Measurements from ENCODE around the gene RFX3. TPM values are rescaled to one million over a fixed set of nuclear protein-coding genes. Genes with fewer than 3 reads are reported as not detected.

RFX3 gene
- total RNA-seq, 1 donor from 2014 or later: 61.6 TPM

DNA sequence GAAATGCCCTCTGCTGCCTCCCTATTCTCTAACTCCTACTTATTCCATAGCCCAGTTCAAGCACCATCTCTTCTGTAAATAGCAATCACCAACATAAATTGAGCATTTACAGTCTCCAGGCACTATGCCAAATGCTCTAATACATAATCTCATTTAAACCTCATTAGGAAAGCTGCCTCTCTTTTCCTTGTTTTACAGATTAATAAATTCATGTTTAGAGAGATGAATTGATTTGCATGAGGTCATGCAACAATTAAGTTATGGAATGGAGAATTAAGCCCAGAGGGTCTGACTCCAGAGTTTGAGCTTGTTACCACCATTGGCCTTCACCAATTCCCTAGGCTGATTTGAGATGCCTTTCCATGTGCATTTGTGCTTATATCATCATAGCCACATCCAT is 23.4 kb upstream of the RFX3 start:
- DNase-seq: no peak
- H3K4me1 Mint-ChIP-seq (ENCODE audit: low read depth, unreplicated experiment): no peaks in the 10 kb centered on the region
- H3K4me3 Mint-ChIP-seq (ENCODE audit: unreplicated experiment): no peak overlapping the region
- no peak overlapping the region for H3K27ac Mint-ChIP-seq (ENCODE audit: unreplicated experiment)
- H3K9me3 Mint-ChIP-seq (ENCODE audit: unreplicated experiment): no peaks in the 10 kb centered on the region
- H3K27me3 Mint-ChIP-seq (ENCODE audit: unreplicated experiment): no peaks in the 10 kb centered on the region
- H3K36me3 Mint-ChIP-seq (ENCODE audit: unreplicated experiment): no peaks in the 10 kb centered on the region
- TF ChIP-seq, protein P1, sequence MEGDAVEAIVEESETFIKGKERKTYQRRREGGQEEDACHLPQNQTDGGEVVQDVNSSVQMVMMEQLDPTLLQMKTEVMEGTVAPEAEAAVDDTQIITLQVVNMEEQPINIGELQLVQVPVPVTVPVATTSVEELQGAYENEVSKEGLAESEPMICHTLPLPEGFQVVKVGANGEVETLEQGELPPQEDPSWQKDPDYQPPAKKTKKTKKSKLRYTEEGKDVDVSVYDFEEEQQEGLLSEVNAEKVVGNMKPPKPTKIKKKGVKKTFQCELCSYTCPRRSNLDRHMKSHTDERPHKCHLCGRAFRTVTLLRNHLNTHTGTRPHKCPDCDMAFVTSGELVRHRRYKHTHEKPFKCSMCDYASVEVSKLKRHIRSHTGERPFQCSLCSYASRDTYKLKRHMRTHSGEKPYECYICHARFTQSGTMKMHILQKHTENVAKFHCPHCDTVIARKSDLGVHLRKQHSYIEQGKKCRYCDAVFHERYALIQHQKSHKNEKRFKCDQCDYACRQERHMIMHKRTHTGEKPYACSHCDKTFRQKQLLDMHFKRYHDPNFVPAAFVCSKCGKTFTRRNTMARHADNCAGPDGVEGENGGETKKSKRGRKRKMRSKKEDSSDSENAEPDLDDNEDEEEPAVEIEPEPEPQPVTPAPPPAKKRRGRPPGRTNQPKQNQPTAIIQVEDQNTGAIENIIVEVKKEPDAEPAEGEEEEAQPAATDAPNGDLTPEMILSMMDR (IDR thresholded peaks at IDR 0.05; ENCODE audit: partially characterized antibody, unreplicated experiment): no peak

DNA sequence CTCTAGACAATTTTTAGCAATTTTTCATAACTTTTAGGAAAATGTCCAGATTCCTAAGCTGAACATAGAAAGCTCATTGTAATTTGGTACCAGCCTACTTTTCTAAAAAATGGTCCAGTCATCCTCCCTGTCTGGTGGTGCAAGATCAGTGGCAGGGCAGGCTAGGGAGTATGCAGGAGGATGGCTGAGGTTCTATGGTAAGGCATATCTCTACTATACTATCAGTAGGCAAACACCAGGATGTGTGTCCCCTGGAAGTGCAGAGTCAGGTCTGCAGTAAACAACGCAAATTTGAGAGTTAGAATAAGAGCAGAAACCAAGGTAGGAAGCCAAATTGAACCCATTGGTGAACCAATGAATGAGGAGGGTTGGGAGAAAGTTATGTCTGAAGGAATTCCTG is 22.8 kb upstream of the RFX3 start:
- Mint-ChIP-seq H3K27me3 (ENCODE audit: unreplicated experiment) (no peaks in the 10 kb centered on the region), H3K36me3 (ENCODE audit: unreplicated experiment) (no peaks in the 10 kb centered on the region), H3K4me1 (ENCODE audit: low read depth, unreplicated experiment) (no peaks in the 10 kb centered on the region), H3K27ac (ENCODE audit: unreplicated experiment) (no peak overlapping the region), H3K4me3 (ENCODE audit: unreplicated experiment) (no peak overlapping the region), H3K9me3 (ENCODE audit: unreplicated experiment) (no peaks in the 10 kb centered on the region)
- DNase-seq: no peak
- TF ChIP-seq, protein P1 (IDR thresholded peaks at IDR 0.05; ENCODE audit: partially characterized antibody, unreplicated experiment): no peak

DNA sequence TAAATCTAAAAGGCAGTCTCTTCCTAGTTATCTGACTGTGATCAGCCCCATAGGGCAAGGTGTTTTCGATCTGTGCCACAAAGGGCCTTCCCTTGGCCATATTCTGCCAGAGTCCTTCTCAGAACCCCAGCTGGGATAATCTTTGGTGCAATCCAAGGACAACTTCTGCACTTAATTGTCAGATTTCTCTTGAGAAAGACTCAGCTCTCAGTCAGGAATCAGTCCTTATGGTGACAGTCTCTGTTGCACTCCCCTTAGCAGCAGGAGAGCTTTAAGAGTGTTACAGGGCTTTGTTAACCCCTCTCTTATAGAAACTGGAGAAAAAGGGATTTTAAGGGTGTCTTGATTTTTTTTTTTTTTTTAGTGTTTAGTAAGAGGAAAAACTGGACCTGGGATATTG is 15.4 kb upstream of the RFX3 start:
- Mint-ChIP-seq H3K4me3 (ENCODE audit: unreplicated experiment) (no peak overlapping the region), H3K4me1 (ENCODE audit: low read depth, unreplicated experiment) (peaks cover 5% of the 10 kb centered on the region), H3K36me3 (ENCODE audit: unreplicated experiment) (no peaks in the 10 kb centered on the region), H3K9me3 (ENCODE audit: unreplicated experiment) (peaks cover 6% of the 10 kb centered on the region), H3K27ac (ENCODE audit: unreplicated experiment) (peak overlapping the region; percentile 78), H3K27me3 (ENCODE audit: unreplicated experiment) (no peaks in the 10 kb centered on the region)
- TF ChIP-seq, protein P1 (IDR thresholded peaks at IDR 0.05; ENCODE audit: partially characterized antibody, unreplicated experiment): no peak
- no peak for DNase-seq

DNA sequence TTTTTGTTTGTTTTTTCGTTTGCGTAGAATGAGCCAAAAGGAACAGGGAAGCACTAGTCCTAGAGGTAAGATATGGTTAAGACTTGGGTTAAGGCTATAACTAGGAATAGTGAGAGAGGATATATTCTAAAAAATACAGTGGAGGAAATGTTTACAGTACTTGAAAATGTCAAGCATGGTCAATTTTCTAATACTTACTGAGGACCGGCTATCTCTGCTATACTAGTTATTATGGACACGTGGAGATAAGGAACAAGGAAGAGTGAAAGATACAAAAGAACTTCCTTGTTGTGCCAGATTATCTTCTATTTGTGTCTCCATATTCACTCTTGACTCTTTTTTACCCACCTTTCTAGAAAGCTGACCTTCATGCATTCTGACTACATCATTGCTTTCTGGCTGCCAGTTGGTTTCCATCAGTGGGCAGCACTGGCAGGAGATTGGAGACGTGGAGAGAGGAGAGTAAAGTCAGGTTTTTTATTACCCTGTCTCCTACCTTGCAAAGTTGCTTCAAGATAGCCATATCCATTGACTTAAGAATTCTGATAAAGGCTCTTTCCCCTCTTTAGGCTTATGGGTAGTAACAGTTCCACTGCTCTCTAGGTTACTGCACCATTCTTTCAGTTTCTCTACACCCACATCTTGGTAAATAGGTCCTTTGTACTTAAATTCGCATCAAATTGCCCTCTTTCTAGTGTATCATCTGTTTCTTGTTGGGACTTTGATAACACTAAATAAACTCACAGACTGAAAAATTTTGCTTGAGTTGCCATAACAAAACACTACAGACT is 9.0 kb upstream of the RFX3 start:
- H3K27ac Mint-ChIP-seq (ENCODE audit: unreplicated experiment): no peak overlapping the region
- H3K9me3 Mint-ChIP-seq (ENCODE audit: unreplicated experiment): peaks cover 4% of the 10 kb centered on the region
- H3K27me3 Mint-ChIP-seq (ENCODE audit: unreplicated experiment): no peaks in the 10 kb centered on the region
- H3K4me3 Mint-ChIP-seq (ENCODE audit: unreplicated experiment): no peak overlapping the region
- TF ChIP-seq, protein P1 (IDR thresholded peaks at IDR 0.05; ENCODE audit: partially characterized antibody, unreplicated experiment): no peak
- DNase-seq: no peak
- H3K36me3 Mint-ChIP-seq (ENCODE audit: unreplicated experiment): no peaks in the 10 kb centered on the region
- H3K4me1 Mint-ChIP-seq (ENCODE audit: low read depth, unreplicated experiment): peaks cover 2% of the 10 kb centered on the region

DNA sequence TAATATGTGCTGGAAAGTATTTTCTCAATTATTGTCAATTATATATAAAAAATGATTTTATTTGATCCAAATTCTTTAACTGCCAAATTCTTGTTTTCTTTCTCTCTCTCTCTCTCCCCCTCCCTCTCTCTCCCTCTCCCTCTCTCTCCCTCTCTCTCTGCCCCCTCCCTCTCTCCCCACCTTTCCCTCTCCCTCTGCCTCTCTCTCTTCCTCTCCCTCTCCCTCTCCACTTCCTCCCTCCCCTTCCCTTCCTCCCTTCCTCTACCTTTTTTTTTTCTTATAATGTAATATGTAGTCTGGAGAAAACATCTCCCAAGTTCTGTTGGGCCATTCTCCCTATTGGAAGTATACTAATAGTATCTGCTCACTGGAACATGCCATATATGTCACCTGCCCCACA is 6.4 kb upstream of the RFX3 start:
- Mint-ChIP-seq H3K9me3 (ENCODE audit: unreplicated experiment) (peaks cover 4% of the 10 kb centered on the region), H3K36me3 (ENCODE audit: unreplicated experiment) (no peaks in the 10 kb centered on the region), H3K4me1 (ENCODE audit: low read depth, unreplicated experiment) (peaks cover 10% of the 10 kb centered on the region), H3K27me3 (ENCODE audit: unreplicated experiment) (peaks cover 2% of the 10 kb centered on the region), H3K27ac (ENCODE audit: unreplicated experiment) (no peak overlapping the region), H3K4me3 (ENCODE audit: unreplicated experiment) (no peak overlapping the region)
- DNase-seq: no peak
- TF ChIP-seq, protein P1 (IDR thresholded peaks at IDR 0.05; ENCODE audit: partially characterized antibody, unreplicated experiment): no peak

Measured in glutamatergic neuron (in vitro differentiated cells).